ENCODE data around the gene TMEM266. TPM values are rescaled to one million over a fixed set of nuclear protein-coding genes. Genes with fewer than 3 reads are reported as not detected.

Gene TMEM266
- total and polyA plus RNA-seq, 2 experiments from 2014 or later = 0.42 to 5.0 TPM

- TF ChIP-seq ETS1 (IDR thresholded peaks at IDR 0.05) (no peak), ZNF114 (CRISPR knock-in tag; IDR thresholded peaks at IDR 0.05) (no peak), CREB1 (CRISPR knock-in tag; IDR thresholded peaks at IDR 0.05; ENCODE audit: low read depth) (no peak), REST (IDR thresholded peaks at IDR 0.05; ENCODE audit: unreplicated experiment) (no peak), POLR2AphosphoS5 (IDR thresholded peaks at IDR 0.05; ENCODE audit: low read depth) (no peak)
Measured at GRCh38 chr15:76176059-76176458, 116.3 kb downstream of the TMEM266 start (continued).

GRCh38 chr15:76176487-76177085, 116.8 kb downstream of the TMEM266 start:
- H3K4me3 Mint-ChIP-seq = no peak overlapping the region
- H3K9me2 ChIP-seq (ENCODE audit: insufficient read depth) = no peaks in the 10 kb centered on the region
- H2AFZ ChIP-seq = no peak overlapping the region
- H3F3A ChIP-seq (replicated peaks; ENCODE audit: low read depth) = no peaks in the 10 kb centered on the region
- H3K4me2 ChIP-seq = no peak overlapping the region
- no peaks in the 10 kb centered on the region for H3K27me3 ChIP-seq (ENCODE audit: insufficient read depth)
- H3K79me2 ChIP-seq (replicated peaks; ENCODE audit: insufficient read depth) = no peaks in the 10 kb centered on the region
- DNase-seq (ENCODE audit: low spot score) (no peak), ATAC-seq (no peak)
- no peak overlapping the region for H3K27ac Mint-ChIP-seq
- H3K27ac ChIP-seq (ENCODE audit: low read depth) = no peak overlapping the region
- H4K20me1 ChIP-seq (replicated peaks; ENCODE audit: insufficient read depth) = no peaks in the 10 kb centered on the region
- no peak overlapping the region for H3K4me3 ChIP-seq
- peaks cover 4% of the 10 kb centered on the region; the same call in 1 of the 3 replicates for H3K4me1 Mint-ChIP-seq
- H3K27me3 Mint-ChIP-seq (ENCODE audit: insufficient read depth, low read depth, poor library complexity) = peaks cover 20% of the 10 kb centered on the region
- H3K9me3 Mint-ChIP-seq = no peaks in the 10 kb centered on the region
- H3K36me3 Mint-ChIP-seq (ENCODE audit: low read depth) = no peaks in the 10 kb centered on the region; the same call in 2 of the 3 replicates
- H3K4me1 ChIP-seq (ENCODE audit: insufficient read depth) = no peaks in the 10 kb centered on the region
- no peaks in the 10 kb centered on the region for H3K36me3 ChIP-seq (ENCODE audit: insufficient read depth)
- TF ChIP-seq POLR2AphosphoS5 (IDR thresholded peaks at IDR 0.05; ENCODE audit: low read depth) = no peak
- TF ChIP-seq ETS1 (IDR thresholded peaks at IDR 0.05) = no peak
- no peak for TF ChIP-seq NANOG (IDR thresholded peaks at IDR 0.05; ENCODE audit: borderline replicate concordance)

GRCh38 chr15:76177491-76178040, 117.8 kb downstream of the TMEM266 start:
- H3K27me3 Mint-ChIP-seq (ENCODE audit: insufficient read depth, low read depth, poor library complexity) = peaks cover 14% of the 10 kb centered on the region
- Histone ChIP-seq H3F3A (replicated peaks; ENCODE audit: low read depth) (no peaks in the 10 kb centered on the region), H3K4me1 (ENCODE audit: insufficient read depth) (no peaks in the 10 kb centered on the region), H3K79me2 (replicated peaks; ENCODE audit: insufficient read depth) (no peaks in the 10 kb centered on the region), H4K20me1 (replicated peaks; ENCODE audit: insufficient read depth) (no peaks in the 10 kb centered on the region), H3K36me3 (ENCODE audit: insufficient read depth) (no peaks in the 10 kb centered on the region), H3K4me3 (no peak overlapping the region), H3K27me3 (ENCODE audit: insufficient read depth) (no peaks in the 10 kb centered on the region), H2AFZ (no peak overlapping the region), H3K27ac (ENCODE audit: low read depth) (no peak overlapping the region), H3K9me2 (ENCODE audit: insufficient read depth) (no peaks in the 10 kb centered on the region), H3K4me2 (no peak overlapping the region)
- H3K9me3 Mint-ChIP-seq = no peaks in the 10 kb centered on the region
- H3K4me1 Mint-ChIP-seq = peaks cover 4% of the 10 kb centered on the region; the same call in 1 of the 3 replicates
- no peaks in the 10 kb centered on the region; the same call in 2 of the 3 replicates for H3K36me3 Mint-ChIP-seq (ENCODE audit: low read depth)
- DNase-seq (ENCODE audit: low spot score) (no peak), ATAC-seq (peak; percentile 47)
- no peak overlapping the region for H3K4me3 Mint-ChIP-seq
- H3K27ac Mint-ChIP-seq = no peak overlapping the region
- TF ChIP-seq POLR2AphosphoS5 (IDR thresholded peaks at IDR 0.05; ENCODE audit: low read depth) = no peak
- no peak for TF ChIP-seq REST (IDR thresholded peaks at IDR 0.05; ENCODE audit: unreplicated experiment)

All from GM23338 (cell line).